Ovary (tissue), 9 donors: Measurements from ENCODE around the gene GSTM5. TPM values are rescaled to one million over a fixed set of nuclear protein-coding genes. Genes with fewer than 3 reads are reported as not detected.

Source experiments
- DNase-seq, 5 donors: peaks; one replicate each; pipeline ENCODE4 v3.0.0-alpha.2; 2019 to 2020
- H3K27ac ChIP-seq, 2 donors: fragments of 200-600 bp; one replicate each; pipeline versions ENCODE4 v1.5.1 to v1.8.0; 2019 to 2022
- H3K27me3 ChIP-seq: fragments of 200-600 bp; one replicate; pipeline ENCODE4 v1.8.0; 2022
- H3K36me3 ChIP-seq: fragments of 200-600 bp; sonication (generic); one replicate; pipeline ENCODE4 v1.5.1; 2019
- H3K4me1 ChIP-seq: one replicate; pipeline ENCODE4 v1.8.1; 2013; ENCODE audit warnings: mild to moderate bottlenecking, moderate library complexity; ENCODE audit not compliant: insufficient read depth
- H3K4me3 ChIP-seq: fragments of 200-600 bp; sonication (generic); one replicate; pipeline ENCODE4 v1.5.1; 2017
- H3K9me3 ChIP-seq, 2 donors: fragments of 200-600 bp in 1 of 2; sonication (generic) in 1 of 2; one replicate each; pipeline versions ENCODE4 v1.5.1 to v1.8.1; 2013 to 2019; ENCODE audit warnings: mild to moderate bottlenecking in 1 of 2, moderate library complexity in 1 of 2
- EP300 ChIP-seq: sonication (generic); formaldehyde crosslinking; IDR thresholded peaks from one replicate; pipeline ENCODE4 v1.6.1; 2017; ENCODE audit warnings: antibody characterized with exemption
- POLR2A ChIP-seq: fragments of 450-650 bp; IDR thresholded peaks from one replicate; pipeline ENCODE4 v1.6.1; 2017; ENCODE audit warnings: antibody characterized with exemption, mild to moderate bottlenecking, moderate library complexity
- WGBS, 3 donors: extraction: QIAGEN DNeasy Blood & Tissue Kit in 1 of 3; methylation state at CpG; one replicate each; pipeline versions ENCODE4 v1.1.5 to v1.1.7; 2013 to 2017; 5-methylcytosine and 5-hydroxymethylcytosine counted together
- intact Hi-C, 4 donors: fragments of 100-400 bp; cut with DNase I; formaldehyde crosslinking; loops; one replicate each; pipeline versions ENCODE4 v1.11.0 to v1.15.1; 2022 to 2023
- polyA plus RNA-seq, 2 donors: library from polyadenylated mRNA; stranded (reverse); fragments of 200-250 nt in 1 of 2; fragments of 350-450 nt in 1 of 2; fragmentation: Illumina TruSeq in 1 of 2; extraction: RNeasy Lipid Tissue Mini Kit (QIAGEN cat#74804) in 1 of 2; gene quantifications; one replicate each; pipeline ENCODE4 v1.2.3, GENCODE V29; 2013 to 2014
- total RNA-seq, 7 donors: library from RNA; depleted of rRNA in 2 of 7; stranded (reverse); fragments of >200 nt in 2 of 7; fragmentation: NEBNext Ultra II Directional in 3 of 7; extraction: Animal tissue kit (Norgen Biotek cat#: 25700) in 3 of 7; gene quantifications; one replicate each; pipeline versions ENCODE4 v1.1.0 to v1.2.4, GENCODE V29; 2016 to 2023
- TF ChIP-seq, protein P1 (sequence below), 3 donors: fragments of 450-650 bp in 2 of 3; fragments of 200-600 bp in 1 of 3; IDR thresholded peaks; one replicate each; pipeline versions ENCODE4 v1.5.1 to v1.8.0; 2016 to 2022; ENCODE audit warnings: antibody characterized with exemption in 3 of 3, mild to moderate bottlenecking in 1 of 3
- donor health status: DM: no; HTN: no; CAD: no; lungs with moderate emphysema.
- donor health status: DM: no; HTN: no; CAD: no.
- donor health status: Bipolar disorder and iron deficiency.
- donor health status: DM: yes; HTN: yes; CAD: no.
- donor health status: DM: no; HTN: no; CAD: no.
- donor health status: DM: yes; HTN: yes; CAD: no.

The GSTM5 gene
- total and polyA plus RNA-seq, 9 donors, result 18.8 to 259 (median 101) TPM

DNA sequence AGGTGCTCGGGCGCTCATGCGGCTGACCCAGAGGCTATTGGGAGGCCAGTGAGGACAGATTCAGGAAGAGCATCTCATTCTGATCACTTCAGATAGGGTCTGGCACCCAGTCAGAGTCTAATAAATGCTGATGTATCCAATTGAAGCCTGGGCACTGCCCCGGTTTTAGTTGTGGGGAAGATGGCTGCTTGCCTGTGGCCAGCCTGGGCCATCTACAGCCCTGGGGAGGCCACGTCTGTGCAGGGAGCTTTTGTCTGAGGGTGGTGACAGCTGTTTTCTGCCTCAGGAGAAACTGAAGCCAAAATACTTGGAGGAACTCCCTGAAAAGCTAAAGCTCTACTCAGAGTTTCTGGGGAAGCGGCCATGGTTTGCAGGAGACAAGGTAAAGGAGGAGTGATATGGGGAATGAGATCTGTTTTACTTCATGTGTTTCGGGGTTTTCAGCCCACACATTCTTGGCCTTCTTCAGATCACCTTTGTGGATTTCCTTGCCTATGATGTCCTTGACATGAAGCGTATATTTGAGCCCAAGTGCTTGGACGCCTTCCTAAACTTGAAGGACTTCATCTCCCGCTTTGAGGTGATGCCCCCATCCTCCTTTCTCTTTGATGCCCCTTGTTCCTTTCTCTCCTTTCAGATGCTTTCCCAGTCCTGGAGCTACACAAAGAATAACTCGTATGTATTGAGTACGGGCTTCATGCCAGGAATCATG, 2.8 kb downstream of the GSTM5 start:
- no peaks in the 10 kb centered on the region for H3K9me3 ChIP-seq
- intact Hi-C loops, result loop anchor here in 1 of 4 donors (5.0 kb wide), 1 partner anchor 48 kb away; the partner anchor contains the start of gene GSTM2

DNA sequence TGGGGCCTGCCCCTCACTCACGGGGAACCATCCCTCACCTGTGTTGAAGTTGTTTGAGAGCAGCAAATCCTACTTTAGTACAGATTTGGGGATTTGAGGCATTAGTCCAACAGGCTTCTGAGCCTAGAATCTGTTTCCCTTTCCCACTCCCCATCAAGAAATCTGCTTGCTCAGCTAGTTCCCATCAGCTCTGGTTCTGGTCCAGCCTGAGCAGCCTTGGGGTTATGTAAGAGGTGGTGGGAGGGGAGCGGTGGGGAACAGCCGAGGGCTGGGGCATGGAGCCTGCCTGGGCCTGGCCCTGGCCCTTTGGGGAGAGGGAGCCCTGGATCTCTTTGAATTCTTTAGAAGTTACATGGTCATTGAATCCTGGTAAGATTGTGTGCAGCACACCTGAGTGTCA, 4.1 kb downstream of the GSTM5 start:
- peak; percentile 63 to 81 (median 77) for DNase-seq
- H3K27ac ChIP-seq, result peak overlapping the region in 1 of 2 donors; percentile 75

More for the DNA sequence above, 2.8 kb downstream of the GSTM5 start:
- no peaks in the 10 kb centered on the region for H3K27me3 ChIP-seq
- 73 to 83% (median 74%) methylated on average over 12 of the region's 12 CpGs for WGBS, 3 donors
- H3K4me1 ChIP-seq, result peaks cover 15% of the 10 kb centered on the region
- no peak overlapping the region for H3K4me3 ChIP-seq
- no peaks in the 10 kb centered on the region for H3K36me3 ChIP-seq
- no peak for DNase-seq
- H3K27ac ChIP-seq, result peak overlapping the region in 1 of 2 donors; percentile 75
- TF ChIP-seq POLR2A, result no peak
- TF ChIP-seq, protein P1, sequence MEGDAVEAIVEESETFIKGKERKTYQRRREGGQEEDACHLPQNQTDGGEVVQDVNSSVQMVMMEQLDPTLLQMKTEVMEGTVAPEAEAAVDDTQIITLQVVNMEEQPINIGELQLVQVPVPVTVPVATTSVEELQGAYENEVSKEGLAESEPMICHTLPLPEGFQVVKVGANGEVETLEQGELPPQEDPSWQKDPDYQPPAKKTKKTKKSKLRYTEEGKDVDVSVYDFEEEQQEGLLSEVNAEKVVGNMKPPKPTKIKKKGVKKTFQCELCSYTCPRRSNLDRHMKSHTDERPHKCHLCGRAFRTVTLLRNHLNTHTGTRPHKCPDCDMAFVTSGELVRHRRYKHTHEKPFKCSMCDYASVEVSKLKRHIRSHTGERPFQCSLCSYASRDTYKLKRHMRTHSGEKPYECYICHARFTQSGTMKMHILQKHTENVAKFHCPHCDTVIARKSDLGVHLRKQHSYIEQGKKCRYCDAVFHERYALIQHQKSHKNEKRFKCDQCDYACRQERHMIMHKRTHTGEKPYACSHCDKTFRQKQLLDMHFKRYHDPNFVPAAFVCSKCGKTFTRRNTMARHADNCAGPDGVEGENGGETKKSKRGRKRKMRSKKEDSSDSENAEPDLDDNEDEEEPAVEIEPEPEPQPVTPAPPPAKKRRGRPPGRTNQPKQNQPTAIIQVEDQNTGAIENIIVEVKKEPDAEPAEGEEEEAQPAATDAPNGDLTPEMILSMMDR (IDR thresholded peaks at IDR 0.05), result no peak
- TF ChIP-seq EP300, result no peak

DNA sequence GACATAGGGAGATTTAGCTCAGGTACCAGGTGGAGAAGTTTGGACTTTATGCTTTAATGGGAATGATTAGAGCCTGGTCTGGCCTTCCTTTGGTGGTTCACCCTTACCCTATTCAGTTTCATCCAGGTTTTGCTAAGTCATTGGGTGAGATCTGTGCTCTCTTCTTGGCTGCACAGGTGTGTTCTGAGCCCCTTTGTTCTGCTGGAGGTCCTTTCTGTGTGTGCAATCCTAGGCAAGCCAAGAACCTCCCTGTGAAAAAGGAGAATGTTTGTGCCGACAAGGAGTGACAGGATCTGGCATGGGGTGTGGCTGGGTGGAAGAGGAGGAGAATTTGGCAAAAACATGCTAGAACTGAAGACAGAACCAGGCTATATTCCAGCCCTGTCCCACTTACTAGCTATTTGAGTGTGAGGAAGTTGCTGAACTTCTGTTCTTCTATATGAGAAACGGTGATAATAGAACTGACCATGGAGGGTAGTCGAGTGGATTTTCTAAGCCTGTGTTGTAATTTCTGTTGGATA, 4.6 kb downstream of the GSTM5 start:
- peaks cover 15% of the 10 kb centered on the region for H3K4me1 ChIP-seq
- 59 to 68% (median 63%) methylated on average over 3 of the region's 3 CpGs for WGBS, 3 donors
- intact Hi-C loops, result no loop called here
- DNase-seq, result peak in 1 of 5 donors; percentile 37
- no peak for TF ChIP-seq EP300
- TF ChIP-seq POLR2A, result no peak
- TF ChIP-seq, protein P1 (IDR thresholded peaks at IDR 0.05), result no peak
- no peaks in the 10 kb centered on the region for H3K36me3 ChIP-seq
- peak overlapping the region in 1 of 2 donors; percentile 75 for H3K27ac ChIP-seq
- H3K9me3 ChIP-seq, result no peaks in the 10 kb centered on the region
- no peak overlapping the region for H3K4me3 ChIP-seq
- no peaks in the 10 kb centered on the region for H3K27me3 ChIP-seq

More for the DNA sequence above, 4.1 kb downstream of the GSTM5 start:
- Histone ChIP-seq H3K9me3 (no peaks in the 10 kb centered on the region), H3K36me3 (no peaks in the 10 kb centered on the region), H3K27me3 (no peaks in the 10 kb centered on the region), H3K4me3 (no peak overlapping the region), H3K4me1 (peaks cover 15% of the 10 kb centered on the region)
- intact Hi-C loops, result no loop called here
- TF ChIP-seq POLR2A, result no peak
- TF ChIP-seq, protein P1 (IDR thresholded peaks at IDR 0.05), result no peak
- TF ChIP-seq EP300, result no peak
- WGBS, 3 donors, result 36 to 52% (median 47%) methylated on average over 3 of the region's 3 CpGs

DNA sequence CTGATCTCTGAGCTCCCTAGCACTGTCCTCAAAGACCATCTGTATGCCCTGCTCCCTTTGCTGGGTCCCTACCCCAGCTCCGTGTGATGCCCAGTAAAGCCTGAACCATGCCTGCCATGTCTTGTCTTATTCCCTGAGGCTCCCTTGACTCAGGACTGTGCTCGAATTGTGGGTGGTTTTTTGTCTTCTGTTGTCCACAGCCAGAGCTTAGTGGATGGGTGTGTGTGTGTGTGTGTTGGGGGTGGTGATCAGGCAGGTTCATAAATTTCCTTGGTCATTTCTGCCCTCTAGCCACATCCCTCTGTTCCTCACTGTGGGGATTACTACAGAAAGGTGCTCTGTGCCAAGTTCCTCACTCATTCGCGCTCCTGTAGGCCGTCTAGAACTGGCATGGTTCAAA, 5.7 kb downstream of the GSTM5 start:
- H3K4me3 ChIP-seq, result no peak overlapping the region
- H3K27me3 ChIP-seq, result no peaks in the 10 kb centered on the region
- no peak for DNase-seq
- peak overlapping the region in 1 of 2 donors; percentile 26 for H3K27ac ChIP-seq
- TF ChIP-seq, protein P1 (IDR thresholded peaks at IDR 0.05), result no peak
- TF ChIP-seq POLR2A (no peak), EP300 (no peak)
- no peaks in the 10 kb centered on the region for H3K9me3 ChIP-seq
- no peaks in the 10 kb centered on the region for H3K36me3 ChIP-seq
- intact Hi-C loops, result no loop called here
- H3K4me1 ChIP-seq, result peaks cover 15% of the 10 kb centered on the region
- WGBS, 3 donors, result 87 to 95% (median 88%) methylated on average over 5 of the region's 5 CpGs
